Erythroblast (primary cell): ENCODE data around the gene INSYN2B.

Experiments
- GATA1 ChIP-seq: IDR thresholded peaks from 2 replicates; pipeline ENCODE4 v1.6.1; 2011; ENCODE audit warnings: low read depth, mild to moderate bottlenecking, control low read depth, low read length, moderate library complexity
- POLR2A ChIP-seq: IDR thresholded peaks from 2 replicates; pipeline ENCODE4 v1.6.1; 2011; ENCODE audit warnings: mild to moderate bottlenecking, low read length

GRCh38 chr5:169911448-169912212, 68.7 kb downstream of the INSYN2B start:
- TF ChIP-seq POLR2A (no peak), GATA1 (no peak)
